GM10266 (cell line): ENCODE data around the gene ZFYVE19.

Source experiments
- DNase-seq: peaks from one replicate; pipeline ENCODE4 v3.0.0; 2012; ENCODE audit errors: extremely low spot score
- TF ChIP-seq, protein P1 (sequence below): IDR thresholded peaks from 2 replicates; pipeline ENCODE4 v1.5.1; 2012; ENCODE audit warnings: mild to moderate bottlenecking, low read depth; ENCODE audit not compliant: control insufficient read depth, insufficient read depth; ENCODE audit errors: missing control alignments

ZFYVE19 gene, protein sequence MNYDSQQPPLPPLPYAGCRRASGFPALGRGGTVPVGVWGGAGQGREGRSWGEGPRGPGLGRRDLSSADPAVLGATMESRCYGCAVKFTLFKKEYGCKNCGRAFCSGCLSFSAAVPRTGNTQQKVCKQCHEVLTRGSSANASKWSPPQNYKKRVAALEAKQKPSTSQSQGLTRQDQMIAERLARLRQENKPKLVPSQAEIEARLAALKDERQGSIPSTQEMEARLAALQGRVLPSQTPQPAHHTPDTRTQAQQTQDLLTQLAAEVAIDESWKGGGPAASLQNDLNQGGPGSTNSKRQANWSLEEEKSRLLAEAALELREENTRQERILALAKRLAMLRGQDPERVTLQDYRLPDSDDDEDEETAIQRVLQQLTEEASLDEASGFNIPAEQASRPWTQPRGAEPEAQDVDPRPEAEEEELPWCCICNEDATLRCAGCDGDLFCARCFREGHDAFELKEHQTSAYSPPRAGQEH

DNA sequence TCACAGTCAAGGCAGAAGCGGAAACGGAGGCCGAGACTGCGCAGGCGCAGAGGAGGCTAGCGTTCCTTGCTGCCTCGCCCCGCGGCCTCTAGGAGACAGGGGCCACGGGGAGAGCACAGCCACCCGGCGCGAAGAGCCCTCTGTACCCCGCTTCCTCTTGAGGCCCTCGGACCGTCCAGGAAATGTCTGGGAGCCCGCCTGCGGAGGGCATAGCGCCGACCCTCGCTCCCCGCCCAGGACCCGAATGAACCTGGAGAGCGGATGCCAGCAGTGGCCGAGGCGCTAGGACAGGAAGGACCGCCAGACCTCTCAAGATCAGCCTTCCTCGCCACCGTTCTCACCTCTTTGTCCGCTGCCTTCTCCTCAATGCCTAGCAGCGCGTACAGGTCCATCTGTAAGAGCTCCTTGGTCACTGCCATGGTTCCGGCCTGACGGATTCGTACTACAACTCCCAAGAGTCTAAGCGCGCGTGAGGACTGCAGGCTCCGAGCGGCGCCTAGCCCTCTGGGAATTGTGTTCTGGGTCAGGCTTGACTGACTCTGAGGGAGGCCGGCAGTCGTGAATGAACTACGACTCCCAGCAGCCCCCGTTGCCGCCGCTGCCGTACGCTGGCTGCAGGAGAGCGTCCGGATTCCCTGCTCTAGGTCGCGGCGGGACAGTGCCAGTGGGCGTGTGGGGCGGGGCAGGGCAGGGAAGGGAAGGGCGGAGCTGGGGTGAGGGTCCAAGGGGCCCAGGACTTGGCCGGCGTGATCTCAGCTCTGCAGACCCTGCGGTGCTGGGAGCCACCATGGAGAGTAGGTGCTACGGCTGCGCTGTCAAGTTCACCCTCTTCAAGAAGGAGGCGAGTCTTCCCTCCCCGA lies at the start of gene ZFYVE19, which contains the start of gene DNAJC17:
ZFYVE19 (plus strand) TSS at position 62 of the 860 bp plus-strand sequence; CDS start at position 563, 501 bp downstream.
DNAJC17 (minus strand) TSS at position 446 of the 860 bp plus-strand sequence; CDS start at position 419, 27 bp downstream.
- TF ChIP-seq, protein P1, sequence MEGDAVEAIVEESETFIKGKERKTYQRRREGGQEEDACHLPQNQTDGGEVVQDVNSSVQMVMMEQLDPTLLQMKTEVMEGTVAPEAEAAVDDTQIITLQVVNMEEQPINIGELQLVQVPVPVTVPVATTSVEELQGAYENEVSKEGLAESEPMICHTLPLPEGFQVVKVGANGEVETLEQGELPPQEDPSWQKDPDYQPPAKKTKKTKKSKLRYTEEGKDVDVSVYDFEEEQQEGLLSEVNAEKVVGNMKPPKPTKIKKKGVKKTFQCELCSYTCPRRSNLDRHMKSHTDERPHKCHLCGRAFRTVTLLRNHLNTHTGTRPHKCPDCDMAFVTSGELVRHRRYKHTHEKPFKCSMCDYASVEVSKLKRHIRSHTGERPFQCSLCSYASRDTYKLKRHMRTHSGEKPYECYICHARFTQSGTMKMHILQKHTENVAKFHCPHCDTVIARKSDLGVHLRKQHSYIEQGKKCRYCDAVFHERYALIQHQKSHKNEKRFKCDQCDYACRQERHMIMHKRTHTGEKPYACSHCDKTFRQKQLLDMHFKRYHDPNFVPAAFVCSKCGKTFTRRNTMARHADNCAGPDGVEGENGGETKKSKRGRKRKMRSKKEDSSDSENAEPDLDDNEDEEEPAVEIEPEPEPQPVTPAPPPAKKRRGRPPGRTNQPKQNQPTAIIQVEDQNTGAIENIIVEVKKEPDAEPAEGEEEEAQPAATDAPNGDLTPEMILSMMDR = no peak
- DNase-seq = peak; percentile 86

DNA sequence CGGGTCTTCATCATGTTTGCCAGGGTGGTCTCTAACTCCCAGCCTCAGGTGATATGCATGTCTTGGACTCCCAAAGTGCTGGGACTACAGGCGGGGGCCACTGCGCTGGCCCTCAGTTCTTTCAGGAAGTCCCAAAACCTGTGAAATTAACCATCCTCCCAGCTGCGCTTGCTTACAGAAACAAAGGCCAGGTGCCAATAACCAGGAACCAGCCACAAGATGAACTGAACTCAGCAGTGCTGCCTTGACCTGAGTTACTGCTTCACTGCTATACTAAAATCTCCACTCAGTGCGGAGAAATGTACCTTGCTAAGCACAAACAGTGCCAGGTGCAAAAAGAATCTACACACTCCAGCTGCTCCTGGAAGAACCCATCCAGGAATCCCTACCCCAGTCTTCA lies 46.9 kb upstream of the ZFYVE19 start:
- no peak for DNase-seq
- TF ChIP-seq, protein P1 = no peak

DNA sequence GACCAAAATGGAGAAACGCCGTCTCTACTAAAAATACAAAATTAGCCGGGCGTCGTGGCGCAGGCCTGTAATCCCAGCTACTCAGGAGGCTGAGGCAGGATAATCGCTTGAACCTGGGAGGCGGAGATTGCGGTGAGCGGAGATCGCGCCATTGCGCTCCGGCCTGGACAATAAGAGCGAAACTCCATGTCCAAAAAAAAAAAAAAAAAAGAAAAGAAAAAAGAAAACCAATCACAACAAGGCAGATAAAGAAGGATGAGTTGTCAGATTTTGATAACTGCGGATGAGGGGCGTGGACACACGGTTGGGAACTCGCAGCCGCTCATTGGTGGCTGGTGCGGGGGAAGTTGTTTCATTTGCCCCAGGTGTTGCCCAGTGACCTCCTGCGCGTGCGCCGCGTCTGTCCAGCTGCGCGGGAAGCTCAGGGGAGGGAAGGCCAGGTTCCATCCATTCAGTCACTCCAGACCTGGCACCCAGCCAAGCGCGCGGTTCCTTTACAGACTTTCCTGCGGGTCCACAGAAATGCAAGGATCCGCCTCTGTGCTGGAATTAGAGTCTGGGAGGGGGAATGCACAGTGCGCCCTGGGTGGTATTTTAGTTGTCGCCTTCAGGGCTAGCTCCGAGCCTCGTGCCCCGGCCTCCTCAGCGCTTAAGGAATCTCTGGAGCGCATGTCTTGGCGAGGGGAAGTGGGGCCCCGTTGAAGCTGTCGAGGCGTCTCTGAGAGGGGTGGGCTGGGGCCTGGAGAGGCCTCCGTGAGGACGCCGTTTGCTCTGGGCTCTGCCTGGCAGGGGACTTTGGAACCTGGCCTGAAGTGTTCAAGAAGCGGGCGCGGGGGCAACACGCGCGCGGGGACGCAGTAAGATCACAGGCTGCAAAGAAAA lies 43.7 kb upstream of the ZFYVE19 start:
- TF ChIP-seq, protein P1 = no peak
- peak; percentile 64 for DNase-seq

DNA sequence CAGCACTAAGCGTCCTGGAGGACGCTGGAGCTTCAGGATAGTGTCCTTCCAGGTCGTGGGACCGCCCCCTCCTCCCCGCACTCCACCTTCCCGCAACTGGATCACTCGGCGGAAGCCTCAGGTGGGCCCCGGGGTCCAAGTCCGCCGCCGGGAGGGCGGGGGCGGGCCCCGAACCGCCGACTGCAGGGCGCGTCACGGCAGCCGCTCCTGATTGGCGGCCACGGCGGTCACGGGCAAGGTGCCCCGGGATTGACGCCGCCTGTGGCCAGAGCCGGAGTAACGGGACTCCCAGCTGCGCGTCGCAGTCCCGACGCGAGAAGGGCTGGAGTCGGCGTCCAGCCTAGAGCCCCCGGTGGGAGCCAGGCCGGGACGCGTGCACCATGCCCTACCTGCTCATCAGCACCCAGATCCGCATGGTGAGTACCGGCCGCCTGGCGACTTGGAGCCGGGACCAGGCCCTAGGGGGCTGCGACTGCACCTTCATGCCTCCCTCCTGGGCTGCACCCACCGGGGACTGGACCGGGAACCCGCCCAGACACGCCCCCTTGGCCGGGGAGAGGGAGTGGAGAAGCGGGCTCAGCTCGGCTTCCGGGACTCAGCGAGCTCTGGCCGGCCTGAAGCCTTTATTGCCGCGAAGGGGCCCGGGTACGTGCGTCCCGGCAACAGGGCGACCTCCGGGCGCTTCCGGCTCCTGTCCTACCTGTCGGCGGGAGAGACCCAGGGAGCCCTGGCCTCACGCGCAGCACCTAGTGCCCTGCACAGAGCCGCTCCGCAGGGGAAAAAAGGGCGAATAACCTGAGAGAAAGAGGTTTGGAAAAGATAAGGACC lies 42.9 kb upstream of the ZFYVE19 start, which contains the start of gene GCHFR:
GCHFR (plus strand) TSS at position 268 of the 828 bp plus-strand sequence; CDS start at position 381, 113 bp downstream.
- TF ChIP-seq, protein P1 = peak; percentile 53
- DNase-seq = peak; percentile 86

DNA sequence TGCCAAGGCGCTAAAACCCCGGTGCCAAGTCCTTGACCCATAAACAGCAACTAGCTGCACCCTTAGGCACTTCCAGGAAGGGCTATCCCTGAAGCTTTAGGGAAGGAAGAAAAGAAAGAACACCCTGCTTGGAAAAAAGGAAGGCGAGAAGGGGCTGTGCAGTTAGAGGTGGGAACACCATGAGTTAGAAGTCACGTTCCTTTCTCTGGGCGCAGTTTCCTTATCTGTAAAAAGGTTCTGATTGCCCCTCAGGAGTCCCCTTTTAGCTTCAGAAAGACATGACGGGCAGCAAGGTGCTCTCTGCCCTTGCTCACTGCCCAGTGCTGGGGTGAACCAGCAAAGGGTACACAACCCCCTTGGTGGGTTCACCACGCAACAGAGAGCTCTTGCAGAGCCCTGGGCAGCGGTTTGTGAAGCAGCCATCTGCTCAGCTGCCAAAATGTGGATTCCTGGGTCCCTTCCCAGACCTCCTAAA lies 42.2 kb upstream of the ZFYVE19 start:
- no peak for DNase-seq
- TF ChIP-seq, protein P1 = no peak
